ENCODE data around the gene YDJC.

DNA sequence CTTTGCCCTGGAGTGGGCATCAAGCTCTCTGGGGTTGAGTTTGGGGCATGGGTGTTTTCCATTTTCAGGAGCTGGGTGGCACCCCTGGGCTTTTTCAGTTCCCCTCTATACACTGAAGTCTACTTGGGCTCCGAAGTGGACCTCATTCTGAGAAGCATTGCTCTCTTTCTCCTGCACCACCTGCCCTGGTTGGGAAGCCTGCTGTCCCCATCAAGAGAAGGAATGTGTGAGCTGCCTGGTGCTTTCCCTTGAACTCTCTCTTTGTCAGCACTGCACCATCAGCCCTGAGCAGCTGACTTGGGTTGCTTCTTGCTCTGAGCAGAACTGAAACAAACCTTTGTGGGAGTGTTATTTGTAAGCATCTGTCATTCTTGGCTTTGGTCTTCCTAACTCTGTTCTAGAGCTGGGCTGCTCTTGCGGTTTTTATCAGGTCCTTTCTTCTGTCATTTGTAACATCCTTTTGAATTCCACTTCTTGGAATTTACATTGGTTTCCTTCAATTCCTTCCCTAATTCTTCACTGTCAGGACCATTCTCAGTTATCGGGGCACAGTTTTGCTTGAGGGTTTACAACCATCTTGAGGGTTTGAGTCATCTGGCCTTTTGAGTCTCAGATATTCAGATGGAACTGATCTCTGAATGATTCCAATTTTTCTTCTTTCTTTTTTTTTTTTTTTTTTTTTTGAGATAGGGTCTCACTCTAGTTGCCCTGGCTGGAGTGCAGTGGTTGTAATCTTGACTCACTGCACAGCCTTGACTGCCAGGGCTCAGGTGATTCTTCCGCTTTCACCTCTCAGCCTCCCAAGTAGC is 41.8 kb downstream of the YDJC start:
- TF ChIP-seq EZH2 (IDR thresholded peaks at IDR 0.05; ENCODE audit: borderline replicate concordance, insufficient read depth, low read depth, low read length, poor library complexity, severe bottlenecking), result no peak
- TF ChIP-seq, protein P1, sequence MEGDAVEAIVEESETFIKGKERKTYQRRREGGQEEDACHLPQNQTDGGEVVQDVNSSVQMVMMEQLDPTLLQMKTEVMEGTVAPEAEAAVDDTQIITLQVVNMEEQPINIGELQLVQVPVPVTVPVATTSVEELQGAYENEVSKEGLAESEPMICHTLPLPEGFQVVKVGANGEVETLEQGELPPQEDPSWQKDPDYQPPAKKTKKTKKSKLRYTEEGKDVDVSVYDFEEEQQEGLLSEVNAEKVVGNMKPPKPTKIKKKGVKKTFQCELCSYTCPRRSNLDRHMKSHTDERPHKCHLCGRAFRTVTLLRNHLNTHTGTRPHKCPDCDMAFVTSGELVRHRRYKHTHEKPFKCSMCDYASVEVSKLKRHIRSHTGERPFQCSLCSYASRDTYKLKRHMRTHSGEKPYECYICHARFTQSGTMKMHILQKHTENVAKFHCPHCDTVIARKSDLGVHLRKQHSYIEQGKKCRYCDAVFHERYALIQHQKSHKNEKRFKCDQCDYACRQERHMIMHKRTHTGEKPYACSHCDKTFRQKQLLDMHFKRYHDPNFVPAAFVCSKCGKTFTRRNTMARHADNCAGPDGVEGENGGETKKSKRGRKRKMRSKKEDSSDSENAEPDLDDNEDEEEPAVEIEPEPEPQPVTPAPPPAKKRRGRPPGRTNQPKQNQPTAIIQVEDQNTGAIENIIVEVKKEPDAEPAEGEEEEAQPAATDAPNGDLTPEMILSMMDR (IDR thresholded peaks at IDR 0.05), result no peak
